ENCODE data around the gene KRTAP10-10. TPM values are rescaled to one million over a fixed set of nuclear protein-coding genes. Genes with fewer than 3 reads are reported as not detected.

The KRTAP10-10 gene
- total RNA-seq, 2 donors from 2014 or later = not detected

DNA sequence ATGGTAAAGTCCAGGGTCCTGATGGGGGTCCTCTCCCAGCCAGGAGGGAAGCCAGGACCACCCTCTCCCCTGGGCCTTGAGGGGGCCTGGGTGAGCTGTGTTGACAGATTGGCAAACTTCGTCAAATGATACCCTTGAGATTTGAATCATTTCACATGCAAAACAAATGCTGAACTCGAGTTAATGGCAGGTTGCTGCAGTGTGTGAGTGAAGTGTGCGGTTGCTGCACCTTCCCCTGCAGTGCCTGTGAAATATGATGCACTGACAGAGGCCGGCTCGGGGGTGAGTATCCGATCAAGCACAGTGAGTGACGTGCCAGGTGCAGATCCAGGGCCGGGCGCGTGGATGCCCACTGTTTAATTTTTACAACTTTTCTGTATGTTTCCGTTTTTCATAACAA is 50.5 kb downstream of the KRTAP10-10 start:
- ATAC-seq (no peak), DNase-seq (no peak)
- H3K9me3 ChIP-seq = no peaks in the 10 kb centered on the region
- 30 to 40% methylated on average over 11 of the region's 11 CpGs for WGBS, 2 donors
- H3K27ac ChIP-seq = no peak overlapping the region
- intact Hi-C loops (cut with DNase I) = no loop called here
- H3K27me3 ChIP-seq = no peaks in the 10 kb centered on the region
- H3K36me3 ChIP-seq (replicated peaks in 1 of 2; ENCODE audit: insufficient read depth in 1 of 2, low read depth in 2 of 2) = no peaks in the 10 kb centered on the region
- H3K4me1 ChIP-seq = no peaks in the 10 kb centered on the region
- H3K4me3 ChIP-seq = no peak overlapping the region
- TF ChIP-seq CTCF (IDR thresholded peaks at IDR 0.05) = no peak
- no peak for TF ChIP-seq POLR2A (IDR thresholded peaks at IDR 0.05)

Small RNAs within 50 kb of the gene (small RNA-seq; reads per million reads assigned to genes)
- not detected for gene KRTAP12-6P

Other genes starting within 250 kb of the KRTAP10-10 start
- gene LRRC3, start 181.8 kb upstream of the KRTAP10-10 start, total RNA-seq = 1 to 10 TPM in 1 of 2 donors, under 1 TPM in 1; 0.33 to 1.0 TPM
- not detected for gene KRTAP10-1, start 97.2 kb upstream of the KRTAP10-10 start, total RNA-seq
- not detected for gene KRTAP10-2, start 85.9 kb upstream of the KRTAP10-10 start, total RNA-seq
- not detected for gene KRTAP10-3, start 78.6 kb upstream of the KRTAP10-10 start, total RNA-seq
- not detected for gene KRTAP10-4, start 63.6 kb upstream of the KRTAP10-10 start, total RNA-seq
- not detected for gene KRTAP10-5, start 56.8 kb upstream of the KRTAP10-10 start, total RNA-seq
- gene KRTAP10-6, start 44.9 kb upstream of the KRTAP10-10 start, total RNA-seq = not detected
- gene KRTAP10-7, start 36.8 kb upstream of the KRTAP10-10 start, total RNA-seq = not detected
- gene KRTAP10-8, start 25.3 kb upstream of the KRTAP10-10 start, total RNA-seq = not detected
- not detected for gene KRTAP10-9, start 10.3 kb upstream of the KRTAP10-10 start, total RNA-seq
- not detected for gene KRTAP10-11, start 9.1 kb downstream of the KRTAP10-10 start, total RNA-seq
- not detected for gene KRTAP12-4, start 17.3 kb downstream of the KRTAP10-10 start, total RNA-seq
- gene KRTAP12-3, start 20.6 kb downstream of the KRTAP10-10 start, total RNA-seq = not detected
- not detected for gene KRTAP12-2, start 29.6 kb downstream of the KRTAP10-10 start, total RNA-seq
- gene KRTAP12-1, start 44.8 kb downstream of the KRTAP10-10 start, total RNA-seq = not detected
- gene KRTAP10-12, start 59.8 kb downstream of the KRTAP10-10 start, total RNA-seq = not detected
- gene TSPEAR, start 74.2 kb downstream of the KRTAP10-10 start, total RNA-seq = under 1 TPM in 1 of 2 donors, not detected in 1; 0.52 TPM
- 10 to 100 TPM; 61.7 to 64.3 TPM for gene UBE2G2, start 164.5 kb downstream of the KRTAP10-10 start, total RNA-seq
- 10 to 100 TPM; 20.4 to 33.2 TPM for gene SUMO3, start 180.7 kb downstream of the KRTAP10-10 start, total RNA-seq
- 100 to 1,000 TPM in 1 of 2 donors, 10 to 100 TPM in 1; 71.5 to 106 TPM for gene PTTG1IP, start 236.3 kb downstream of the KRTAP10-10 start, total RNA-seq

Measured in body of pancreas (tissue), 4 donors.